H1 (cell line): ENCODE measurements around the gene CBFA2T2. TPM values are rescaled to one million over a fixed set of nuclear protein-coding genes. Genes with fewer than 3 reads are reported as not detected.

Source experiments
- CTCF ChIA-PET: fragments of 300-600 bp; sonication (Branson Sonifier 250); formaldehyde crosslinking; loops from one replicate; lab custom pipeline; 2021; ENCODE audit not compliant: partially characterized antibody; lab: Charles Lee
- POLR2A ChIA-PET: fragments of 300-600 bp; sonication (Branson Sonifier 250); formaldehyde crosslinking; loops from one replicate; lab custom pipeline; 2021; ENCODE audit warnings: inconsistent platforms; ENCODE audit not compliant: partially characterized antibody; lab: Charles Lee
- DNase-seq, 2 experiments: peaks; one replicate each; pipeline versions ENCODE4 v3.0.0 to v3.0.0-alpha.2; 2010 to 2022; ENCODE audit warnings: low spot score in 2 of 2, low read depth in 1 of 2, mixed read lengths in 1 of 2
- FAIRE-seq: peaks from 2 replicates; lab custom pipeline; 2011; peaks lifted over from hg19 to GRCh38; lab: Jason Lieb, UNC
- H2AFZ ChIP-seq: 2 replicates; pipeline ENCODE4 v1.8.1; 2012; ENCODE audit warnings: low read length, inconsistent platforms
- H2AK5ac ChIP-seq: 2 replicates; pipeline ENCODE4 v1.6.1; 2013; ENCODE audit warnings: low read depth, low read length
- H2BK120ac ChIP-seq: replicated peaks from 2 replicates; pipeline ENCODE3; 2013; ENCODE audit warnings: low read depth, low read length, inconsistent platforms
- H2BK12ac ChIP-seq: 2 replicates; pipeline ENCODE4 v1.6.1; 2013; ENCODE audit warnings: low read depth, low read length
- H2BK15ac ChIP-seq: 2 replicates; pipeline ENCODE4 v1.6.1; 2013; ENCODE audit warnings: low read length
- H2BK20ac ChIP-seq: 2 replicates; pipeline ENCODE4 v1.6.1; 2013; ENCODE audit warnings: low read length
- H2BK5ac ChIP-seq: 2 replicates; pipeline ENCODE4 v1.6.1; 2013; ENCODE audit warnings: low read depth, low read length
- H3K14ac ChIP-seq: 2 replicates; pipeline ENCODE4 v1.6.1; 2013; ENCODE audit warnings: inconsistent platforms; ENCODE audit not compliant: insufficient read length
- H3K18ac ChIP-seq: 2 replicates; pipeline ENCODE4 v1.6.1; 2013; ENCODE audit warnings: low read length; ENCODE audit errors: extremely low read depth
- H3K23ac ChIP-seq: 2 replicates; pipeline ENCODE4 v1.6.1; 2013; ENCODE audit warnings: inconsistent platforms; ENCODE audit not compliant: insufficient read length
- H3K23me2 ChIP-seq: 2 replicates; pipeline ENCODE4 v1.6.1; 2013; ENCODE audit warnings: low read depth, low read length
- H3K27ac ChIP-seq: 2 replicates; pipeline ENCODE4 v1.6.1; 2011; ENCODE audit warnings: low read depth, low read length, inconsistent platforms
- H3K27me3 ChIP-seq, 4 experiments: replicated peaks in 1 of 4; 1 replicate in 1 of 4; 2 replicates in 3 of 4; pipeline versions ENCODE4 v1.6.1 to v1.8.1; 2011 to 2013; ENCODE audit warnings: low read length in 3 of 4, mild to moderate bottlenecking in 3 of 4, inconsistent platforms in 2 of 4, mixed read lengths in 2 of 4, moderate library complexity in 1 of 4; ENCODE audit not compliant: control insufficient read depth in 3 of 4, insufficient read depth in 3 of 4; ENCODE audit errors: extremely low read depth in 1 of 4
- H3K36me3 ChIP-seq, 4 experiments: 2 replicates each; pipeline versions ENCODE4 v1.6.1 to v1.8.1; 2011 to 2013; ENCODE audit warnings: mild to moderate bottlenecking in 4 of 4, low read length in 3 of 4, moderate library complexity in 2 of 4, control low read depth in 1 of 4, inconsistent platforms in 1 of 4; ENCODE audit not compliant: insufficient read depth in 4 of 4, control insufficient read depth in 2 of 4
- H3K4ac ChIP-seq: replicated peaks from 2 replicates; pipeline ENCODE3; 2013; ENCODE audit warnings: low read length, low read depth, mixed read lengths, inconsistent platforms; ENCODE audit not compliant: insufficient read length
- H3K4me1 ChIP-seq, 4 experiments: replicated peaks in 1 of 4; 1 replicate in 1 of 4; 2 replicates in 3 of 4; pipeline versions ENCODE4 v1.6.1 to v1.8.1; 2011 to 2013; ENCODE audit warnings: low read length in 3 of 4, inconsistent platforms in 2 of 4, mixed read lengths in 1 of 4; ENCODE audit not compliant: insufficient read depth in 4 of 4, control insufficient read depth in 3 of 4
- H3K4me2 ChIP-seq, 2 experiments: 2 replicates each; pipeline versions ENCODE4 v1.6.1 to v1.8.1; 2011 to 2013; ENCODE audit warnings: low read depth in 2 of 2, low read length in 2 of 2, control low read depth in 1 of 2, inconsistent platforms in 1 of 2, mild to moderate bottlenecking in 1 of 2; ENCODE audit not compliant: insufficient read depth in 1 of 2
- H3K4me3 ChIP-seq, 4 experiments: fragments of 200-600, 300-600 bp in 1 of 4; sonication (generic), shearing (Covaris generic), sonication (Bioruptor Twin) in 1 of 4; 2 replicates each; pipeline versions ENCODE4 v1.5.1 to v1.8.1; 2011 to 2016; ENCODE audit warnings: low read length in 4 of 4, low read depth in 3 of 4, control low read depth in 2 of 4, inconsistent platforms in 2 of 4, mild to moderate bottlenecking in 2 of 4, mixed read lengths in 1 of 4, moderate library complexity in 1 of 4; ENCODE audit not compliant: insufficient read depth in 2 of 4; ENCODE audit errors: extremely low read depth in 1 of 4
- H3K56ac ChIP-seq: replicated peaks from 2 replicates; pipeline ENCODE3; 2013; ENCODE audit warnings: low read depth, mild to moderate bottlenecking, mixed read lengths, low read length, inconsistent platforms; ENCODE audit not compliant: insufficient read length
- H3K79me1 ChIP-seq: 2 replicates; pipeline ENCODE4 v1.6.1; 2013; ENCODE audit warnings: low read depth, low read length, control low read depth
- H3K79me2 ChIP-seq, 2 experiments: 2 replicates each; pipeline versions ENCODE4 v1.6.1 to v1.8.1; 2012 to 2013; ENCODE audit warnings: low read length in 2 of 2, mild to moderate bottlenecking in 2 of 2, inconsistent platforms in 1 of 2; ENCODE audit not compliant: insufficient read depth in 2 of 2, control insufficient read depth in 1 of 2
- H3K9ac ChIP-seq, 4 experiments: replicated peaks in 1 of 4; 1 replicate in 1 of 4; 2 replicates in 3 of 4; pipeline versions ENCODE4 v1.6.1 to v1.8.1; 2011 to 2013; ENCODE audit warnings: low read depth in 3 of 4, low read length in 3 of 4, control low read depth in 2 of 4, mild to moderate bottlenecking in 2 of 4, moderate library complexity in 2 of 4, inconsistent platforms in 1 of 4; ENCODE audit errors: extremely low read depth in 1 of 4
- H3K9me3 ChIP-seq, 2 experiments: 2 replicates each; pipeline versions ENCODE4 v1.6.1 to v1.8.1; 2012 to 2013; ENCODE audit warnings: mild to moderate bottlenecking in 2 of 2, moderate library complexity in 2 of 2, control low read depth in 1 of 2, inconsistent platforms in 1 of 2, low read depth in 1 of 2, low read length in 1 of 2, mixed read lengths in 1 of 2; ENCODE audit not compliant: insufficient read depth in 2 of 2
- H4K20me1 ChIP-seq, 2 experiments: replicated peaks in 1 of 2; 2 replicates each; pipeline versions ENCODE3 to v1.8.1; 2011 to 2013; ENCODE audit warnings: inconsistent platforms in 2 of 2, low read length in 2 of 2, mild to moderate bottlenecking in 1 of 2; ENCODE audit not compliant: insufficient read depth in 2 of 2, control insufficient read depth in 1 of 2
- H4K5ac ChIP-seq: 2 replicates; pipeline ENCODE4 v1.6.1; 2013; ENCODE audit warnings: low read length, low read depth, mixed read lengths, inconsistent platforms; ENCODE audit not compliant: insufficient read length
- H4K8ac ChIP-seq: 2 replicates; pipeline ENCODE4 v1.8.0; 2013; ENCODE audit warnings: mild to moderate bottlenecking, moderate library complexity, low read length, inconsistent platforms; ENCODE audit not compliant: insufficient read depth; ENCODE audit errors: extremely low read depth
- H4K91ac ChIP-seq: replicated peaks from 2 replicates; pipeline ENCODE3; 2013; ENCODE audit warnings: low read length, mixed read lengths, inconsistent platforms; ENCODE audit not compliant: insufficient read length
- CEBPB ChIP-seq: IDR thresholded peaks from 2 replicates; pipeline ENCODE4 v1.6.1; 2012; ENCODE audit warnings: low read depth, low read length
- GTF2F1 ChIP-seq: IDR thresholded peaks from 2 replicates; pipeline ENCODE4 v1.6.1; 2012; ENCODE audit warnings: low read depth, low read length, improper control_type of control experiment, borderline replicate concordance
- RAD21 ChIP-seq, 2 experiments: IDR thresholded peaks in 1 of 2; conservative IDR thresholded peaks in 1 of 2; 2 replicates each; pipeline ENCODE4 v1.6.1; 2011; ENCODE audit warnings: low read depth in 2 of 2, low read length in 2 of 2, improper control_type of control experiment in 1 of 2, inconsistent platforms in 1 of 2, mild to moderate bottlenecking in 1 of 2, moderate library complexity in 1 of 2
- RBBP5 ChIP-seq: IDR thresholded peaks from 2 replicates; pipeline ENCODE4 v1.7.1; 2012; ENCODE audit warnings: low read depth, mild to moderate bottlenecking, inconsistent platforms, low read length, moderate library complexity, borderline replicate concordance
- SP4 ChIP-seq: IDR thresholded peaks from 2 replicates; pipeline ENCODE4 v1.6.1; 2012; ENCODE audit warnings: low read length, inconsistent platforms
- WGBS, 2 experiments: shearing (Covaris generic) in 1 of 2; methylation state at CpG; one replicate each; pipeline versions ENCODE4 v1.1.6 to v1.1.7; 2013 to 2015; ENCODE audit warnings: low lambda C conversion rate in 2 of 2, mixed read lengths in 2 of 2, inconsistent platforms in 1 of 2, low coverage in 1 of 2, missing lambda C conversion rate in 1 of 2; ENCODE audit not compliant: insufficient replicate concordance in 2 of 2, insufficient coverage in 1 of 2, insufficient read length in 1 of 2; ENCODE audit errors: extremely low coverage in 1 of 2, missing lambda C conversion rate in 1 of 2; 5-methylcytosine and 5-hydroxymethylcytosine counted together
- polyA plus RNA-seq, 7 experiments: library from polyadenylated mRNA; depleted of rRNA in 3 of 7; stranded (reverse) in 5 of 7; unstranded in 2 of 7; fragments of >200 nt in 5 of 7; fragments of 200-250 nt in 2 of 7; gene quantifications; 1 replicate in 5 of 7; 2 replicates in 1 of 7; 4 replicates in 1 of 7; pipeline versions ENCODE4 v1.2.1 to v1.2.3, GENCODE V29; 2011 to 2013; ENCODE audit warnings: missing spikeins in 2 of 7, mixed read lengths in 2 of 7
- total RNA-seq: library from RNA; stranded (reverse); fragmentation: NEBNext Ultra II Directional; extraction: Animal tissue kit (Norgen Biotek cat#: 25700); gene quantifications from 2 replicates; pipeline ENCODE4 v1.2.1, GENCODE V29; 2021

The CBFA2T2 gene
- total and polyA plus RNA-seq, 2 of the 8 experiments (the other 6 are each of a cell fraction or from before 2014, with no cell fraction given), result 11.6 to 12.9 TPM

DNA sequence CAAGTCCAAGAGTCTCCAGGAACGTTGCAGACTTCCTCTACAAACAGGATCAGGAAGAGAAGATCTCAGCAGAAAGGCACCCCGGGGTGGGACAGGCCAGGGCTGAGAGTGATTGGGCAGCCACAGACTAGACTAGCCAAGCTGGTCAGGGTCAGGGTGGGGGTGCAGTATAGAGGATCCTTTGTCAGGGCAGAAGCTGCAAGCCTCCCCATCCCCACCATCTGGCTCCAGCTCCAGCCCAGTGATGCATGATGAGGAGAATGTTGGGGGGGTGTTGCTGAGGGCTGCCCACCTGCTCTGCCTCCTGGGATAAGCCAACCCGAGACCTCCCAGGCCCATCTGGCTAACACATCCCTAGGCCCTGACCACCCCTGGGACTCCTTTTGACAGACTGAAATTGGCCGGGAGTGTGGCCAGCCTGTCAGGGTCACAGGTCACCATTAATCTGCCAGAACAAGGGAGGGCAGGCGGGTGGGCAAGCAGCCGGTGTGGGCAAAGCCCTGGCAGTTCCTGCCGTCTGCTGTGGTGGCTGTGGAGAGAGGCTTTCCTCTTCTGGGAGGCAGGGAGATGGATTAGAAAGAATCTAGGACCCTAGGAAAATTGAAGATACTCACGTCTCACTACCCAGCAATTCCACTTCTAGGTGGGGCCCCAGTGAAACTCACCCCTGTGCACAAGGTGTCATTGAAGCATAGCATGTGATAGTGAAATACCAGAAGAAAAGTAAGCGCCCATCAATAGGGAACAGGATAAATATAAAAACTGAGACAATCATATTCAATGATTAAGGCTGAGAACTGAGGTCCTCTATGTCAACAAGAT is 24.2 kb upstream of the CBFA2T2 start:
- Histone ChIP-seq H3K36me3 (no peaks in the 10 kb centered on the region), H2BK20ac (no peak overlapping the region), H3K23me2 (no peaks in the 10 kb centered on the region), H2AFZ (no peak overlapping the region), H3K4me3 (no peak overlapping the region), H3K27ac (no peak overlapping the region), H3K79me1 (no peaks in the 10 kb centered on the region), H3K4me2 (no peak overlapping the region), H4K20me1 (no peaks in the 10 kb centered on the region), H3K79me2 (no peaks in the 10 kb centered on the region), H3K9me3 (no peaks in the 10 kb centered on the region), H3K14ac (no peak overlapping the region), H2BK5ac (no peak overlapping the region), H4K91ac (no peak overlapping the region), H2BK12ac (no peak overlapping the region), H4K8ac (peak overlapping the region; percentile 57; the same call in 1 of the 2 replicates), H3K9ac (no peak overlapping the region), H3K4me1 (peaks cover 0 to 3% (median 0%) of the 10 kb centered on the region in 4 experiments; a peak in 1 of 7 replicates), H3K27me3 (no peaks in the 10 kb centered on the region), H2BK15ac (no peak overlapping the region; the same call in 1 of the 2 replicates), H3K56ac (no peak overlapping the region), H3K4ac (no peak overlapping the region), H2BK120ac (no peak overlapping the region), H4K5ac (no peak overlapping the region), H3K18ac (no peak overlapping the region), H2AK5ac (no peak overlapping the region), H3K23ac (no peak overlapping the region)
- CTCF ChIA-PET, result interaction anchor here (0.7 to 2.5 kb wide), 3 partner anchors 8 to 50 kb away, joined by 4 to 7 read pairs (median 4); no protein-coding TSS in a partner anchor
- FAIRE-seq (no peak), DNase-seq (no peak)
- TF ChIP-seq RAD21 (IDR thresholded peaks at IDR 0.05 in 1 of 2, conservative IDR thresholded peaks at IDR 0.05 in 1 of 2; ENCODE audit: low read depth in 2 of 2, low read length in 2 of 2) (no peak), RBBP5 (no peak), GTF2F1 (no peak), SP4 (no peak), CEBPB (no peak)
- WGBS, 2 experiments, result 80% methylated on average over 9 of the region's 9 CpGs; no CpG with 5 or more reads in 1 of the 2 experiments
- POLR2A ChIA-PET, result no interaction called here
